H1 (cell line): ENCODE results near the gene DMWD. TPM values are rescaled to one million over a fixed set of nuclear protein-coding genes. Genes with fewer than 3 reads are reported as not detected.

Experiments
- CTCF ChIA-PET: fragments of 300-600 bp; sonication (Branson Sonifier 250); formaldehyde crosslinking; loops from one replicate; lab custom pipeline; 2021; ENCODE audit not compliant: partially characterized antibody; lab: Charles Lee
- POLR2A ChIA-PET: fragments of 300-600 bp; sonication (Branson Sonifier 250); formaldehyde crosslinking; loops from one replicate; lab custom pipeline; 2021; ENCODE audit warnings: inconsistent platforms; ENCODE audit not compliant: partially characterized antibody; lab: Charles Lee
- DNase-seq, 2 experiments: peaks; one replicate each; pipeline versions ENCODE4 v3.0.0 to v3.0.0-alpha.2; 2010 to 2022; ENCODE audit warnings: low spot score in 2 of 2, low read depth in 1 of 2, mixed read lengths in 1 of 2
- FAIRE-seq: peaks from 2 replicates; lab custom pipeline; 2011; peaks lifted over from hg19 to GRCh38; lab: Jason Lieb, UNC
- H2AFZ ChIP-seq: 2 replicates; pipeline ENCODE4 v1.8.1; 2012; ENCODE audit warnings: low read length, inconsistent platforms
- H2AK5ac ChIP-seq: 2 replicates; pipeline ENCODE4 v1.6.1; 2013; ENCODE audit warnings: low read depth, low read length
- H2BK120ac ChIP-seq: replicated peaks from 2 replicates; pipeline ENCODE3; 2013; ENCODE audit warnings: low read depth, low read length, inconsistent platforms
- H2BK12ac ChIP-seq: 2 replicates; pipeline ENCODE4 v1.6.1; 2013; ENCODE audit warnings: low read depth, low read length
- H2BK15ac ChIP-seq: 2 replicates; pipeline ENCODE4 v1.6.1; 2013; ENCODE audit warnings: low read length
- H2BK20ac ChIP-seq: 2 replicates; pipeline ENCODE4 v1.6.1; 2013; ENCODE audit warnings: low read length
- H2BK5ac ChIP-seq: 2 replicates; pipeline ENCODE4 v1.6.1; 2013; ENCODE audit warnings: low read depth, low read length
- H3K14ac ChIP-seq: 2 replicates; pipeline ENCODE4 v1.6.1; 2013; ENCODE audit warnings: inconsistent platforms; ENCODE audit not compliant: insufficient read length
- H3K18ac ChIP-seq: 2 replicates; pipeline ENCODE4 v1.6.1; 2013; ENCODE audit warnings: low read length; ENCODE audit errors: extremely low read depth
- H3K23ac ChIP-seq: 2 replicates; pipeline ENCODE4 v1.6.1; 2013; ENCODE audit warnings: inconsistent platforms; ENCODE audit not compliant: insufficient read length
- H3K23me2 ChIP-seq: 2 replicates; pipeline ENCODE4 v1.6.1; 2013; ENCODE audit warnings: low read depth, low read length
- H3K27ac ChIP-seq: 2 replicates; pipeline ENCODE4 v1.6.1; 2011; ENCODE audit warnings: low read depth, low read length, inconsistent platforms
- H3K27me3 ChIP-seq, 4 experiments: replicated peaks in 1 of 4; 1 replicate in 1 of 4; 2 replicates in 3 of 4; pipeline versions ENCODE4 v1.6.1 to v1.8.1; 2011 to 2013; ENCODE audit warnings: low read length in 3 of 4, mild to moderate bottlenecking in 3 of 4, inconsistent platforms in 2 of 4, mixed read lengths in 2 of 4, moderate library complexity in 1 of 4; ENCODE audit not compliant: control insufficient read depth in 3 of 4, insufficient read depth in 3 of 4; ENCODE audit errors: extremely low read depth in 1 of 4
- H3K36me3 ChIP-seq, 4 experiments: 2 replicates each; pipeline versions ENCODE4 v1.6.1 to v1.8.1; 2011 to 2013; ENCODE audit warnings: mild to moderate bottlenecking in 4 of 4, low read length in 3 of 4, moderate library complexity in 2 of 4, control low read depth in 1 of 4, inconsistent platforms in 1 of 4; ENCODE audit not compliant: insufficient read depth in 4 of 4, control insufficient read depth in 2 of 4
- H3K4ac ChIP-seq: replicated peaks from 2 replicates; pipeline ENCODE3; 2013; ENCODE audit warnings: low read length, low read depth, mixed read lengths, inconsistent platforms; ENCODE audit not compliant: insufficient read length
- H3K4me1 ChIP-seq, 4 experiments: replicated peaks in 1 of 4; 1 replicate in 1 of 4; 2 replicates in 3 of 4; pipeline versions ENCODE4 v1.6.1 to v1.8.1; 2011 to 2013; ENCODE audit warnings: low read length in 3 of 4, inconsistent platforms in 2 of 4, mixed read lengths in 1 of 4; ENCODE audit not compliant: insufficient read depth in 4 of 4, control insufficient read depth in 3 of 4
- H3K4me2 ChIP-seq, 2 experiments: 2 replicates each; pipeline versions ENCODE4 v1.6.1 to v1.8.1; 2011 to 2013; ENCODE audit warnings: low read depth in 2 of 2, low read length in 2 of 2, control low read depth in 1 of 2, inconsistent platforms in 1 of 2, mild to moderate bottlenecking in 1 of 2; ENCODE audit not compliant: insufficient read depth in 1 of 2
- H3K4me3 ChIP-seq, 4 experiments: fragments of 200-600, 300-600 bp in 1 of 4; sonication (generic), shearing (Covaris generic), sonication (Bioruptor Twin) in 1 of 4; 2 replicates each; pipeline versions ENCODE4 v1.5.1 to v1.8.1; 2011 to 2016; ENCODE audit warnings: low read length in 4 of 4, low read depth in 3 of 4, control low read depth in 2 of 4, inconsistent platforms in 2 of 4, mild to moderate bottlenecking in 2 of 4, mixed read lengths in 1 of 4, moderate library complexity in 1 of 4; ENCODE audit not compliant: insufficient read depth in 2 of 4; ENCODE audit errors: extremely low read depth in 1 of 4
- H3K56ac ChIP-seq: replicated peaks from 2 replicates; pipeline ENCODE3; 2013; ENCODE audit warnings: low read depth, mild to moderate bottlenecking, mixed read lengths, low read length, inconsistent platforms; ENCODE audit not compliant: insufficient read length
- H3K79me1 ChIP-seq: 2 replicates; pipeline ENCODE4 v1.6.1; 2013; ENCODE audit warnings: low read depth, low read length, control low read depth
- H3K79me2 ChIP-seq, 2 experiments: 2 replicates each; pipeline versions ENCODE4 v1.6.1 to v1.8.1; 2012 to 2013; ENCODE audit warnings: low read length in 2 of 2, mild to moderate bottlenecking in 2 of 2, inconsistent platforms in 1 of 2; ENCODE audit not compliant: insufficient read depth in 2 of 2, control insufficient read depth in 1 of 2
- H3K9ac ChIP-seq, 4 experiments: replicated peaks in 1 of 4; 1 replicate in 1 of 4; 2 replicates in 3 of 4; pipeline versions ENCODE4 v1.6.1 to v1.8.1; 2011 to 2013; ENCODE audit warnings: low read depth in 3 of 4, low read length in 3 of 4, control low read depth in 2 of 4, mild to moderate bottlenecking in 2 of 4, moderate library complexity in 2 of 4, inconsistent platforms in 1 of 4; ENCODE audit errors: extremely low read depth in 1 of 4
- H3K9me3 ChIP-seq, 2 experiments: 2 replicates each; pipeline versions ENCODE4 v1.6.1 to v1.8.1; 2012 to 2013; ENCODE audit warnings: mild to moderate bottlenecking in 2 of 2, moderate library complexity in 2 of 2, control low read depth in 1 of 2, inconsistent platforms in 1 of 2, low read depth in 1 of 2, low read length in 1 of 2, mixed read lengths in 1 of 2; ENCODE audit not compliant: insufficient read depth in 2 of 2
- H4K20me1 ChIP-seq, 2 experiments: replicated peaks in 1 of 2; 2 replicates each; pipeline versions ENCODE3 to v1.8.1; 2011 to 2013; ENCODE audit warnings: inconsistent platforms in 2 of 2, low read length in 2 of 2, mild to moderate bottlenecking in 1 of 2; ENCODE audit not compliant: insufficient read depth in 2 of 2, control insufficient read depth in 1 of 2
- H4K5ac ChIP-seq: 2 replicates; pipeline ENCODE4 v1.6.1; 2013; ENCODE audit warnings: low read length, low read depth, mixed read lengths, inconsistent platforms; ENCODE audit not compliant: insufficient read length
- H4K8ac ChIP-seq: 2 replicates; pipeline ENCODE4 v1.8.0; 2013; ENCODE audit warnings: mild to moderate bottlenecking, moderate library complexity, low read length, inconsistent platforms; ENCODE audit not compliant: insufficient read depth; ENCODE audit errors: extremely low read depth
- H4K91ac ChIP-seq: replicated peaks from 2 replicates; pipeline ENCODE3; 2013; ENCODE audit warnings: low read length, mixed read lengths, inconsistent platforms; ENCODE audit not compliant: insufficient read length
- KDM5A ChIP-seq: fragments of 200-600 bp; IDR thresholded peaks from 2 replicates; pipeline ENCODE4 v1.7.1; 2012; ENCODE audit warnings: mild to moderate bottlenecking, low read length, inconsistent platforms, mixed read lengths
- TCF12 ChIP-seq: IDR thresholded peaks from 2 replicates; pipeline ENCODE4 v1.6.1; 2011; ENCODE audit warnings: low read depth, mild to moderate bottlenecking, low read length
- YY1 ChIP-seq: IDR thresholded peaks from 2 replicates; pipeline ENCODE4 v1.6.1; 2011; ENCODE audit warnings: low read depth, mild to moderate bottlenecking, low read length
- WGBS, 2 experiments: shearing (Covaris generic) in 1 of 2; methylation state at CpG; one replicate each; pipeline versions ENCODE4 v1.1.6 to v1.1.7; 2013 to 2015; ENCODE audit warnings: low lambda C conversion rate in 2 of 2, mixed read lengths in 2 of 2, inconsistent platforms in 1 of 2, low coverage in 1 of 2, missing lambda C conversion rate in 1 of 2; ENCODE audit not compliant: insufficient replicate concordance in 2 of 2, insufficient coverage in 1 of 2, insufficient read length in 1 of 2; ENCODE audit errors: extremely low coverage in 1 of 2, missing lambda C conversion rate in 1 of 2; 5-methylcytosine and 5-hydroxymethylcytosine counted together
- polyA plus RNA-seq, 7 experiments: library from polyadenylated mRNA; depleted of rRNA in 3 of 7; stranded (reverse) in 5 of 7; unstranded in 2 of 7; fragments of >200 nt in 5 of 7; fragments of 200-250 nt in 2 of 7; gene quantifications; 1 replicate in 5 of 7; 2 replicates in 1 of 7; 4 replicates in 1 of 7; pipeline versions ENCODE4 v1.2.1 to v1.2.3, GENCODE V29; 2011 to 2013; ENCODE audit warnings: missing spikeins in 2 of 7, mixed read lengths in 2 of 7
- total RNA-seq: library from RNA; stranded (reverse); fragmentation: NEBNext Ultra II Directional; extraction: Animal tissue kit (Norgen Biotek cat#: 25700); gene quantifications from 2 replicates; pipeline ENCODE4 v1.2.1, GENCODE V29; 2021

DMWD gene
- total and polyA plus RNA-seq, 2 of the 8 experiments (the other 6 are each of a cell fraction or from before 2014, with no cell fraction given) = 13.6 to 41.0 TPM

GRCh38 chr19:45754323-45754722 is 38.3 kb downstream of the DMWD start:
- H2BK20ac ChIP-seq = no peak overlapping the region
- H2BK5ac ChIP-seq = no peak overlapping the region
- no peak for FAIRE-seq
- no peak overlapping the region for H3K56ac ChIP-seq
- H3K36me3 ChIP-seq = no peaks in the 10 kb centered on the region
- no peak overlapping the region for H4K91ac ChIP-seq
- H3K9me3 ChIP-seq = no peaks in the 10 kb centered on the region
- H3K23ac ChIP-seq = no peak overlapping the region
- no peaks in the 10 kb centered on the region for H3K79me2 ChIP-seq
- H3K27ac ChIP-seq = no peak overlapping the region
- H3K18ac ChIP-seq = no peak overlapping the region
- H2BK15ac ChIP-seq = no peak overlapping the region
- no peak overlapping the region for H3K4me2 ChIP-seq
- no peak overlapping the region for H2BK12ac ChIP-seq
- no peak overlapping the region for H2AK5ac ChIP-seq
- H3K4ac ChIP-seq = no peak overlapping the region
- H3K23me2 ChIP-seq = peaks cover 2% of the 10 kb centered on the region; the same call in 1 of the 2 replicates
- no peaks in the 10 kb centered on the region for H4K20me1 ChIP-seq
- TF ChIP-seq TCF12 = no peak
- TF ChIP-seq KDM5A = no peak
- no peak for TF ChIP-seq YY1
- H3K14ac ChIP-seq = no peak overlapping the region
- no peak overlapping the region for H3K4me3 ChIP-seq
- POLR2A ChIA-PET = interaction anchor here (0.7 to 12.9 kb wide), 7 partner anchors 9 to 50 kb away, joined by 3 to 153 read pairs (median 3); partner anchors contain the start of genes FBXO46 and SIX5
- H2BK120ac ChIP-seq = no peak overlapping the region
- no peak overlapping the region for H3K9ac ChIP-seq
- 0 out of 7 replicates have a peak, but pooled peaks cover 0 to under 1% (median 0%) of the 10 kb centered on the region in 4 experiments for H3K27me3 ChIP-seq
- 96% methylated on average over 8 of the region's 8 CpGs; no CpG with 5 or more reads in 1 of the 2 experiments for WGBS, 2 experiments
- H3K79me1 ChIP-seq = no peaks in the 10 kb centered on the region
- peaks cover 0 to 6% (median 0%) of the 10 kb centered on the region in 4 experiments; a peak in 1 of 7 replicates for H3K4me1 ChIP-seq
- H2AFZ ChIP-seq = no peak overlapping the region
- CTCF ChIA-PET = interaction anchor here (1.0 to 3.0 kb wide), 10 partner anchors 9 to 51 kb away, joined by 3 to 16 read pairs (median 7); no protein-coding TSS in a partner anchor
- no peak overlapping the region for H4K8ac ChIP-seq
- no peak for DNase-seq
- H4K5ac ChIP-seq = no peak overlapping the region
